Diencephalon (tissue), 1 donor: Measurements from ENCODE around the gene CLASP1. TPM values are rescaled to one million over a fixed set of nuclear protein-coding genes. Genes with fewer than 3 reads are reported as not detected.

Source experiments
- small RNA-seq: library from RNA; depleted of rRNA; stranded (forward); fragments of <200 nt; gene quantifications from one replicate; pipeline ENCODE3, GENCODE V24; 2014
- total RNA-seq: library from RNA; depleted of rRNA; stranded (reverse); fragments of >200 nt; gene quantifications from one replicate; pipeline ENCODE4 v1.2.3, GENCODE V29; 2014

The CLASP1 gene
- 156 TPM for total RNA-seq

GRCh38 chr2:121649149-121649595 is at the start of gene CLASP1:
TSS of gene CLASP1 (minus strand) at chr2:121649462. CDS start at chr2:121605895, 43,567 bp downstream.

Small RNA genes within 50 kb of the gene (small RNA-seq; reads per million reads assigned to genes)
- not detected for gene RF00019
- gene RNU4ATAC, result 1,727 reads per million, percentile 99 among the genes with 10 or more reads in this experiment

Other genes with a start within 250 kb of the CLASP1 start
- gene RNU4ATAC, start 118.6 kb downstream of the CLASP1 start, total RNA-seq, result under 0.01 TPM
- gene NIFK, start 87.4 kb upstream of the CLASP1 start, total RNA-seq, result 40.8 TPM
- 73.4 TPM for gene TSN, start 106.2 kb upstream of the CLASP1 start, total RNA-seq